NCI-H460 (cell line): Measurements from ENCODE around the gene DYNC2I2. TPM values are rescaled to one million over a fixed set of nuclear protein-coding genes. Genes with fewer than 3 reads are reported as not detected.
"Not testable (repeated sequence)": the region's sequence is repeated elsewhere in the genome, so short reads cannot be mapped to it uniquely, and the experiment has no call there.

ENCODE experiments used
- DNase-seq: peaks from one replicate; pipeline ENCODE4 v3.0.0-alpha.2; 2016; ENCODE audit warnings: low read depth; ENCODE audit errors: extremely low read depth
- polyA plus RNA-seq: library from polyadenylated mRNA; depleted of rRNA; stranded (reverse); fragments of >200 nt; gene quantifications from 2 replicates; pipeline ENCODE4 v1.2.3, GENCODE V29; 2014; cell fraction: nucleus; rRNA removed
- total RNA-seq: library from RNA; depleted of rRNA; stranded (reverse); fragments of >200 nt; shearing (Covaris generic); gene quantifications from 2 replicates; pipeline ENCODE4 v1.2.3, GENCODE V29; 2014; rRNA removed

DYNC2I2 gene
- 77.5 and 97.9 TPM in 2 replicates for total RNA-seq
- polyA plus RNA-seq, result 464 and 558 TPM in 2 replicates

GRCh38 chr9:128656416-128657343 is at the start of gene DYNC2I2:
Gene DYNC2I2 (minus strand): TSS chr9:128656847. CDS start chr9:128656726, 121 bp downstream.
- peak; percentile 94 for DNase-seq

- no peak for DNase-seq
Observed at GRCh38 chr9:128706045-128706444, 49.4 kb upstream of the DYNC2I2 start.

- DNase-seq, result no peak
Observed at GRCh38 chr9:128705051-128705965, 48.7 kb upstream of the DYNC2I2 start.

- no peak for DNase-seq
Observed at GRCh38 chr9:128704356-128704670, 47.7 kb upstream of the DYNC2I2 start.

GRCh38 chr9:128703616-128704355 is 47.1 kb upstream of the DYNC2I2 start:
- no peak for DNase-seq

- no peak for DNase-seq
Observed at GRCh38 chr9:128702949-128703615, 46.4 kb upstream of the DYNC2I2 start.

GRCh38 chr9:128702445-128702948 is 45.9 kb upstream of the DYNC2I2 start, which contains the start of gene PKN3:
Gene PKN3 (plus strand): TSS chr9:128702503. CDS start chr9:128702916, 413 bp downstream.
- DNase-seq, result peak; percentile 82

- DNase-seq, result no peak
Observed at GRCh38 chr9:128701227-128701854, 44.7 kb upstream of the DYNC2I2 start.

- DNase-seq, result not testable (repeated sequence)
Observed at GRCh38 chr9:128699096-128699795, 42.6 kb upstream of the DYNC2I2 start.

GRCh38 chr9:128696923-128697707 is 40.5 kb upstream of the DYNC2I2 start:
- DNase-seq, result no peak

- no peak for DNase-seq
Observed at GRCh38 chr9:128694344-128694743, 37.7 kb upstream of the DYNC2I2 start.

GRCh38 chr9:128693738-128694137 is 37.1 kb upstream of the DYNC2I2 start:
- DNase-seq, result not testable (repeated sequence)

GRCh38 chr9:128690684-128691034 is 34.0 kb upstream of the DYNC2I2 start:
- no peak for DNase-seq

GRCh38 chr9:128689820-128690683 is 33.4 kb upstream of the DYNC2I2 start:
- DNase-seq, result no peak

- DNase-seq, result no peak
Observed at GRCh38 chr9:128689293-128689774, 32.7 kb upstream of the DYNC2I2 start.

GRCh38 chr9:128688501-128689292 is 32.0 kb upstream of the DYNC2I2 start, which contains the start of gene SET:
Gene SET (plus strand): TSS chr9:128689222. CDS start chr9:128689583, 361 bp downstream.
- peak; percentile 93 for DNase-seq
